ENCODE measurements around the gene CRK. TPM values are rescaled to one million over a fixed set of nuclear protein-coding genes. Genes with fewer than 3 reads are reported as not detected.
A peak's percentile ranks its signal among the peaks of the same experiment; 100 is the strongest.

Gene CRK
- total and polyA plus RNA-seq, 10 of the 15 experiments (the other 5 are each of a cell fraction or from before 2014, with no cell fraction given): 11.1 to 23.8 (median 20.5) TPM

- TF ChIP-seq TAF1 (IDR thresholded peaks at IDR 0.05; ENCODE audit: borderline replicate concordance, low read depth, low read length) (peak; percentile 97), FOXM1 (IDR thresholded peaks at IDR 0.05; ENCODE audit: low read depth, low read length) (no peak; the same call in 1 of the 2 replicates), EGR1 (IDR thresholded peaks at IDR 0.05; ENCODE audit: borderline replicate concordance in 1 of 2, low read depth in 2 of 2, low read length in 2 of 2) (peak in 1 of 2 experiments; percentile 2; a peak in 1 of 3 replicates), ZNF207 (IDR thresholded peaks at IDR 0.05; ENCODE audit: borderline replicate concordance) (peak; percentile 83), ZBTB33 (IDR thresholded peaks at IDR 0.05) (no peak), HDAC6 (IDR thresholded peaks at IDR 0.05; ENCODE audit: unreplicated experiment) (no peak), HCFC1 (IDR thresholded peaks at IDR 0.05; ENCODE audit: low read length) (peak; percentile 51), MTA2 (IDR thresholded peaks at IDR 0.05; ENCODE audit: low read depth) (peak; percentile 48; the same call in 1 of the 2 replicates), ELK1 (IDR thresholded peaks at IDR 0.05; ENCODE audit: low read depth, low read length) (peak; percentile 59; the same call in 1 of the 2 replicates), NR2C2 (IDR thresholded peaks at IDR 0.05; ENCODE audit: borderline replicate concordance, control insufficient read depth, insufficient read length, low read depth) (no peak), CEBPZ (IDR thresholded peaks at IDR 0.05; ENCODE audit: low read depth, low read length) (no peak), NR2C1 (IDR thresholded peaks at IDR 0.05) (peak; percentile 76), POU2F2 (IDR thresholded peaks at IDR 0.05; ENCODE audit: borderline replicate concordance, low read depth, low read length) (peak; percentile 84), SMAD1 (IDR thresholded peaks at IDR 0.05; ENCODE audit: low read depth, partially characterized antibody) (peak; percentile 85)
- TF ChIP-seq, protein P1, sequence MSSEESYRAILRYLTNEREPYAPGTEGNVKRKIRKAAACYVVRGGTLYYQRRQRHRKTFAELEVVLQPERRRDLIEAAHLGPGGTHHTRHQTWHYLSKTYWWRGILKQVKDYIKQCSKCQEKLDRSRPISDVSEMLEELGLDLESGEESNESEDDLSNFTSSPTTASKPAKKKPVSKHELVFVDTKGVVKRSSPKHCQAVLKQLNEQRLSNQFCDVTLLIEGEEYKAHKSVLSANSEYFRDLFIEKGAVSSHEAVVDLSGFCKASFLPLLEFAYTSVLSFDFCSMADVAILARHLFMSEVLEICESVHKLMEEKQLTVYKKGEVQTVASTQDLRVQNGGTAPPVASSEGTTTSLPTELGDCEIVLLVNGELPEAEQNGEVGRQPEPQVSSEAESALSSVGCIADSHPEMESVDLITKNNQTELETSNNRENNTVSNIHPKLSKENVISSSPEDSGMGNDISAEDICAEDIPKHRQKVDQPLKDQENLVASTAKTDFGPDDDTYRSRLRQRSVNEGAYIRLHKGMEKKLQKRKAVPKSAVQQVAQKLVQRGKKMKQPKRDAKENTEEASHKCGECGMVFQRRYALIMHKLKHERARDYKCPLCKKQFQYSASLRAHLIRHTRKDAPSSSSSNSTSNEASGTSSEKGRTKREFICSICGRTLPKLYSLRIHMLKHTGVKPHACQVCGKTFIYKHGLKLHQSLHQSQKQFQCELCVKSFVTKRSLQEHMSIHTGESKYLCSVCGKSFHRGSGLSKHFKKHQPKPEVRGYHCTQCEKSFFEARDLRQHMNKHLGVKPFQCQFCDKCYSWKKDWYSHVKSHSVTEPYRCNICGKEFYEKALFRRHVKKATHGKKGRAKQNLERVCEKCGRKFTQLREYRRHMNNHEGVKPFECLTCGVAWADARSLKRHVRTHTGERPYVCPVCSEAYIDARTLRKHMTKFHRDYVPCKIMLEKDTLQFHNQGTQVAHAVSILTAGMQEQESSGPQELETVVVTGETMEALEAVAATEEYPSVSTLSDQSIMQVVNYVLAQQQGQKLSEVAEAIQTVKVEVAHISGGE (CRISPR knock-in tag; IDR thresholded peaks at IDR 0.05): no peak
Measured at GRCh38 chr17:1399679-1400512, 56.1 kb downstream of the CRK start, which contains the start of gene YWHAE (continued).
